Measurements from ENCODE around the gene BCAR3. TPM values are rescaled to one million over a fixed set of nuclear protein-coding genes. Genes with fewer than 3 reads are reported as not detected.
A peak's percentile ranks its signal among the peaks of the same experiment; 100 is the strongest.

BCAR3 gene
- total RNA-seq, 4 donors from 2014 or later: 17.3 to 72.7 (median 54.2) TPM

DNA sequence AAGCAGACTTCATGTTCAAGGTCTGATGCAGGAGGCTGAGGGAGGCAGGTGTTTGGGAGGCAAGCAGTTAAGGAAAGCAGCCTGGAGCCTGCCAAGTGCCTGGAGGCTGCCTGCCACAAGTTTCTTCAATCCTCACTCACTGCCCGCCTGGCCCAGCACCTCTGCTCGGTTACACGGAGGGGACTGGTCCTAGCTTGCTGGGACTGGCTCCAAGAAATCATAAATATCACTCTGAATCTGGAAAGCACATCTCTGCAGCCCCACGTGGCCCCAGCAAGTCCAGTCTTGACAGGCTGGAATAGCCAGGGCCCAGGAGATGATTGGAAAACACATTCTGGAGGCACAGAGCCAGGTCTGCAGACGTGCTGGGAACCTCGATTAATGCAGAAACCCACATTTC, 83.9 kb downstream of the BCAR3 start:
- Histone ChIP-seq H3K4me1 (peaks cover 0 to 31% (median 0%) of the 10 kb centered on the region in 4 donors), H3K27ac (no peak overlapping the region), H3K27me3 (no peaks in the 10 kb centered on the region), H3K9me3 (no peaks in the 10 kb centered on the region), H3K4me3 (no peak overlapping the region), H3K36me3 (no peaks in the 10 kb centered on the region)
- DNase-seq: no peak
- TF ChIP-seq, protein P1, sequence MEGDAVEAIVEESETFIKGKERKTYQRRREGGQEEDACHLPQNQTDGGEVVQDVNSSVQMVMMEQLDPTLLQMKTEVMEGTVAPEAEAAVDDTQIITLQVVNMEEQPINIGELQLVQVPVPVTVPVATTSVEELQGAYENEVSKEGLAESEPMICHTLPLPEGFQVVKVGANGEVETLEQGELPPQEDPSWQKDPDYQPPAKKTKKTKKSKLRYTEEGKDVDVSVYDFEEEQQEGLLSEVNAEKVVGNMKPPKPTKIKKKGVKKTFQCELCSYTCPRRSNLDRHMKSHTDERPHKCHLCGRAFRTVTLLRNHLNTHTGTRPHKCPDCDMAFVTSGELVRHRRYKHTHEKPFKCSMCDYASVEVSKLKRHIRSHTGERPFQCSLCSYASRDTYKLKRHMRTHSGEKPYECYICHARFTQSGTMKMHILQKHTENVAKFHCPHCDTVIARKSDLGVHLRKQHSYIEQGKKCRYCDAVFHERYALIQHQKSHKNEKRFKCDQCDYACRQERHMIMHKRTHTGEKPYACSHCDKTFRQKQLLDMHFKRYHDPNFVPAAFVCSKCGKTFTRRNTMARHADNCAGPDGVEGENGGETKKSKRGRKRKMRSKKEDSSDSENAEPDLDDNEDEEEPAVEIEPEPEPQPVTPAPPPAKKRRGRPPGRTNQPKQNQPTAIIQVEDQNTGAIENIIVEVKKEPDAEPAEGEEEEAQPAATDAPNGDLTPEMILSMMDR (IDR thresholded peaks at IDR 0.05): no peak
- no peak for TF ChIP-seq POLR2A (IDR thresholded peaks at IDR 0.05)

- no peaks in the 10 kb centered on the region for H3K36me3 ChIP-seq
- H3K9me3 ChIP-seq: no peaks in the 10 kb centered on the region
- peak overlapping the region in 1 of 4 donors; percentile 9 for H3K27ac ChIP-seq
- H3K4me3 ChIP-seq: no peak overlapping the region
- H3K27me3 ChIP-seq: no peaks in the 10 kb centered on the region
- TF ChIP-seq POLR2A (IDR thresholded peaks at IDR 0.05): no peak
- TF ChIP-seq, protein P1 (IDR thresholded peaks at IDR 0.05): no peak
- peaks cover 0 to 31% (median 6%) of the 10 kb centered on the region in 4 donors for H3K4me1 ChIP-seq
- DNase-seq: peak in 1 of 3 donors; percentile 19
These were observed 85.1 kb downstream of the BCAR3 start for GRCh38 chr1:93596329-93597089.

DNA sequence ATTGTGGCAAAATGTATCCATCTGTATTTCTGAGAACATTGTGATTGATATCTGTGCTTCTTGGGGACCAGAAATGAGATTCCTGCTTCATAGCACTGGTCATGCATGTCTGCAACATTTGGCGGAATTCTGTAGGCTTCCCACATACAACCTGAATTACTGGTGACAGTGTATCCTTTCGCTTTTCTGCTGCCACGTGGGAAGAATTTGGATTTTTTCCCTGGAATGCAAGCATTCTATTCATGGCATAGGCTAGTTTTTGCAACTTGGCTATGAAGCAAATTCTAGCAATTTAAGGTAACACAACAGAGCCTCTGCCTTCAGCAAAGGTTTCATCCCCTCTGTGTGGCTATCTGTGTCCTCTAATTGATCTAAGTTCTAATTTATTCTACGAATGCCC, 85.9 kb downstream of the BCAR3 start:
- H3K9me3 ChIP-seq: no peaks in the 10 kb centered on the region
- no peaks in the 10 kb centered on the region for H3K36me3 ChIP-seq
- peaks cover 0 to 28% (median 11%) of the 10 kb centered on the region in 4 donors for H3K4me1 ChIP-seq
- no peak for DNase-seq
- no peaks in the 10 kb centered on the region for H3K27me3 ChIP-seq
- TF ChIP-seq, protein P1 (IDR thresholded peaks at IDR 0.05): no peak
- TF ChIP-seq POLR2A (IDR thresholded peaks at IDR 0.05): no peak
- H3K27ac ChIP-seq: no peak overlapping the region
- no peak overlapping the region for H3K4me3 ChIP-seq

- Histone ChIP-seq H3K9me3 (no peaks in the 10 kb centered on the region), H3K4me3 (no peak overlapping the region), H3K27ac (no peak overlapping the region), H3K4me1 (peaks cover 0 to 24% (median 11%) of the 10 kb centered on the region in 4 donors), H3K36me3 (no peaks in the 10 kb centered on the region), H3K27me3 (no peaks in the 10 kb centered on the region)
- no peak for DNase-seq
- TF ChIP-seq POLR2A (IDR thresholded peaks at IDR 0.05): no peak
These were observed 86.4 kb downstream of the BCAR3 start for GRCh38 chr1:93595266-93595665.

DNA sequence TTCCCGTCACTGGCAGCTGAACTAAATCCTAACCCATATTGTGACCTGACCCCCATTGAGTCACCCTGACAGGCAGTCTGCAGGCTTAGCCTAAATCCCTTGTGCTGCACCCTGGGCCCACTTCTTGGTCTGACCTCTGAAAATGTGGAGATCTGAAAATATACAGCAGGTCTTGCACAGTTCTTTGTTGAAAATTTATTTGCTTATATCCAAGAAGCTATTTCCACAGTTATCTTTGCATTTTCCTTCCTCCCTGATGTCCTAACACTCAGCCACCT, 87.1 kb downstream of the BCAR3 start:
- H3K4me3 ChIP-seq: no peak overlapping the region
- no peak for TF ChIP-seq POLR2A (IDR thresholded peaks at IDR 0.05)
- TF ChIP-seq, protein P1 (IDR thresholded peaks at IDR 0.05): no peak
- H3K27ac ChIP-seq: no peak overlapping the region
- DNase-seq: no peak
- H3K36me3 ChIP-seq: no peaks in the 10 kb centered on the region
- H3K27me3 ChIP-seq: no peaks in the 10 kb centered on the region
- no peaks in the 10 kb centered on the region for H3K9me3 ChIP-seq
- H3K4me1 ChIP-seq: peaks cover 0 to 24% (median 11%) of the 10 kb centered on the region in 4 donors

- peaks cover 0 to under 1% (median 0%) of the 10 kb centered on the region in 3 donors for H3K36me3 ChIP-seq
- H3K27ac ChIP-seq: no peak overlapping the region
- DNase-seq: peak in 1 of 3 donors; percentile 41
- H3K9me3 ChIP-seq: no peaks in the 10 kb centered on the region
- TF ChIP-seq, protein P1 (IDR thresholded peaks at IDR 0.05): no peak
- TF ChIP-seq POLR2A (IDR thresholded peaks at IDR 0.05): no peak
- peaks cover 0 to 24% (median 11%) of the 10 kb centered on the region in 4 donors for H3K4me1 ChIP-seq
- H3K27me3 ChIP-seq: no peaks in the 10 kb centered on the region
- peak overlapping the region in 2 of 4 donors; percentile 3 to 44 for H3K4me3 ChIP-seq
These were observed 87.6 kb downstream of the BCAR3 start for GRCh38 chr1:93593854-93594602.

All from Peyer's patch (tissue), 4 donors.